ENCODE results near the gene MAN1C1.

The MAN1C1 gene

DNA sequence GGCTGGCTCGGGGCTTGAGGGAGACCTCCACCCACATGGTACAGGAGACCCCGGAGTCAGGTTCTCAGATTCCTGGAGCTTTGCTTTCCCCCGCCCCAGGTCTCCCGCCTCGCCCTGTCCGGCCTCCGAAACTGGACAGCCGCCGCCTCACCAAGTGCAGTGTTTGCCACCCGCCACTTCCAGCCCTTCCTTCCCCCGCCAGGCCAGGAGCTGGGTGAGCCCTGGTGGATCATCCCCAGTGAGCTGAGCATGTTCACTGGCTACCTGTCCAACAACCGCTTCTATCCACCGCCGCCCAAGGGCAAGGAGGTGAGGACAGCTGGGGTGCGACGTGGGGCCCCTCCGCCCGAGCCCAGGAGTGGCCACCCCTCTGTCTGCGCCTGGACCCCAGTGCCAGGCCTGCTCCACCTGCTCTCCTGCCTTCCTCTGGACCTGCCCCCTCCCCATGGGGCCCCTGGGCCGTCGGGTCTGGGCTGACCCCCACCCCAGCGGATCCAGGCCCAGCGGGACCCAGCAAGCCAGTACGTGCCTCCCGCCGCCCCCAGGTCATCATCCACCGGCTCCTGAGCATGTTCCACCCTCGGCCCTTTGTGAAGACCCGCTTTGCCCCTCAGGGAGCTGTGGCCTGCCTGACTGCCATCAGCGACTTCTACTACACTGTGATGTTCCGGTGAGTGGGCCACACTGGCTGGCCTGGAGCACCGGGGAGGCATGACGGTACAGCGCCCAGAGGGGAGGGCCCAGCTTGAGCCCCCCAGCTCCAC is 192.1 kb downstream of the MAN1C1 start:
- DNase-seq: no peak

DNA sequence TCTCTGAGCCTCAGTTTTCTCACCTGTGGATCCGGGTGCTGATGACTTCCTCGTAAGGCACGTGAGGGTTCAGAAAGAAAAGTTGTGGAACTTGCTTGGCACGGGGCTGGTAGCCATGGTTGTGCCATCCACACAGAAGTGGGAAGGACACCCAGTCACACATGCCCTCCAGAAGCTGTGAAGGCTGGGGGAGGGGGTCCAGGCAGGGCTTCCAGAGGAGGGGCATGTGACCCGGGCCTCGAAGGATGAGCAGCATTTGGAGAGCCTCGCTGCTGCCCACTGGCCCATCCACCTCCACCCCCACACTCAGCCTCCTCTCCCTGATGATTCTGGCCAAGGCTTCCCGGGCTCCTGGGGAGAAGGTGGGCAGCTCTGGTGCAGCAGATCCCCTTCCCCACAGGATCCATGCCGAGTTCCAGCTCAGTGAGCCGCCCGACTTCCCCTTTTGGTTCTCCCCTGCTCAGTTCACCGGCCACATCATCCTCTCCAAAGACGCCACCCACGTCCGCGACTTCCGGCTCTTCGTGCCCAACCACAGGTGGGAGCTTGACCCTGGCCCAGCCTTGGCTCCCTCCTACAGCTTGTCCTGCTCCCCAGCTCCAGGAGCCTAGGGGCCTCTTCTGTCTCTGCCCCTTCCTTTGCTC is 192.8 kb downstream of the MAN1C1 start:
- DNase-seq: no peak

DNA sequence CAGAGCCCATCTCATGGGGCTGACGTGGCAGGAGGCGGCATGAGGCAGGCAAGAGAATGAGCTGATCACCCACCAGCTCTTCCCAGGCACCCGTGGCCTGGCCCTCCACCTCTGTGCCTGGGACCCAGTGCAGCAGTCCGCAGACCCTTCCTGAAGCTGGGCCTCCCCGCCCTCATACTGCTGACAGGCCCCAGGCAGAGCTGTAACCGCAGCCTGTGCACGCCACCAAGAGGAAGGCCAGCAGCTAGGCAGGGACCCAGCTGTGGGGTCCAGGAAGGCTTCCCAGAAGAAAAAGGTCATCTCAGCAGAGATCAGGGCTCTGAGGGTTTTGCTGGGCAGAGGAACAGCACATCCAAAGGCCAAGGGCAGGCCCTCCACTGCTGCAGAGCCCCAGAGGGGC is 193.3 kb downstream of the MAN1C1 start:
- DNase-seq: no peak

- DNase-seq: peak; percentile 75
These were observed 194.0 kb downstream of the MAN1C1 start for GRCh38 chr1:25810341-25811299.

- DNase-seq: no peak
These were observed 194.9 kb downstream of the MAN1C1 start for GRCh38 chr1:25811384-25812082.

GRCh38 chr1:25813071-25813733 is 196.6 kb downstream of the MAN1C1 start:
- no peak for DNase-seq

- no peak for DNase-seq
These were observed 197.3 kb downstream of the MAN1C1 start for GRCh38 chr1:25813734-25814471.

DNA sequence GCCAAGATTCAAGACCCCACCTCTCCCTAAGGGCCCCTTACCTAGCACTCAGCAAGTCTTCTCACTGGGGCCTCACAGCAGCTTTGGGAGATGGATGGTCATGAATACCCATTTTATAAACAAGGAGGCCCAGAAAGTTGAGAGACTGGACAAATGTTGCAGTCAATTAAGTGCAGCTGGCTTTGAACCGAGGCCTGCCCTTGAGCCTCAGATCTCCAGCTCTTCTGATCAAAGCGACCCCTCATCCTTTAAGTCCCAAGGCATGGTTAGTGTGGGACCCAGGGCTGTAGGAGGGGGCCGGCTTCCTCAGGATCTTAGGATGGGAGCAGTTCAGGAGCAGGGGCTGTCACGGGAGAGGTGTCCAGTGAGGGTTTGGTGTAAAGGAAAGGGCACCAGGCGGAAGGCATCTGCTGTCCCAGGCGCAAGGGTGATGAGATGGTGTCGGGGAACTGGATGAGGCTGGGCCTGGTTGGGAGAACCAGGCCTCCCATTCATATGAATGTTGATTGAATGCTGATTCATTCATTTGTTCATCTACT is 198.0 kb downstream of the MAN1C1 start:
- no peak for DNase-seq

- no peak for DNase-seq
These were observed 198.9 kb downstream of the MAN1C1 start for GRCh38 chr1:25815208-25816111.

- no peak for DNase-seq
These were observed 199.6 kb downstream of the MAN1C1 start for GRCh38 chr1:25816112-25816718.

- DNase-seq: no peak
These were observed 201.4 kb downstream of the MAN1C1 start for GRCh38 chr1:25817840-25818501.

DNA sequence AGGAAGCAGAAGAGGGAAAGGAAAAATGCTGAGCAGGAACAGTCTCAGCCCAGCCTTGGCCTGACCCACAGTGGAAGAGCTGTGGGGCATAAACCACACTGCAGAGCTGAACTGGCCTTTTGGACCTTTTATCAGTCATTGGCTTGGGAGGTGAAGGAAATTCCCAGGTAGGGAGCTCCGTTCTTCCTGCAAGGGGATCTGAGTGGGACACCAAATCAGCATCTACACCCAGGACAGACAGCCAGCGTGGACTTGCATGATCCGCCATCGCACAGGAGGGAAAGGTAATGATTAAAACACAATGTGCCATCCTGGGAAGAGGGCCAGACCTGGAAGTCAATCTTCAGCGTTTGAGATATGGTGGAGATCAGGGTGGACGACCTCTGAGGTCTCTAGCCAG is 202.0 kb downstream of the MAN1C1 start:
- DNase-seq: no peak

- peak; percentile 64 for DNase-seq
These were observed 203.1 kb downstream of the MAN1C1 start, which contains the start of gene MTFR1L for GRCh38 chr1:25819491-25820246. MTFR1L (plus strand) TSS chr1:25819954; CDS start chr1:25823105, 3,151 bp downstream.

DNA sequence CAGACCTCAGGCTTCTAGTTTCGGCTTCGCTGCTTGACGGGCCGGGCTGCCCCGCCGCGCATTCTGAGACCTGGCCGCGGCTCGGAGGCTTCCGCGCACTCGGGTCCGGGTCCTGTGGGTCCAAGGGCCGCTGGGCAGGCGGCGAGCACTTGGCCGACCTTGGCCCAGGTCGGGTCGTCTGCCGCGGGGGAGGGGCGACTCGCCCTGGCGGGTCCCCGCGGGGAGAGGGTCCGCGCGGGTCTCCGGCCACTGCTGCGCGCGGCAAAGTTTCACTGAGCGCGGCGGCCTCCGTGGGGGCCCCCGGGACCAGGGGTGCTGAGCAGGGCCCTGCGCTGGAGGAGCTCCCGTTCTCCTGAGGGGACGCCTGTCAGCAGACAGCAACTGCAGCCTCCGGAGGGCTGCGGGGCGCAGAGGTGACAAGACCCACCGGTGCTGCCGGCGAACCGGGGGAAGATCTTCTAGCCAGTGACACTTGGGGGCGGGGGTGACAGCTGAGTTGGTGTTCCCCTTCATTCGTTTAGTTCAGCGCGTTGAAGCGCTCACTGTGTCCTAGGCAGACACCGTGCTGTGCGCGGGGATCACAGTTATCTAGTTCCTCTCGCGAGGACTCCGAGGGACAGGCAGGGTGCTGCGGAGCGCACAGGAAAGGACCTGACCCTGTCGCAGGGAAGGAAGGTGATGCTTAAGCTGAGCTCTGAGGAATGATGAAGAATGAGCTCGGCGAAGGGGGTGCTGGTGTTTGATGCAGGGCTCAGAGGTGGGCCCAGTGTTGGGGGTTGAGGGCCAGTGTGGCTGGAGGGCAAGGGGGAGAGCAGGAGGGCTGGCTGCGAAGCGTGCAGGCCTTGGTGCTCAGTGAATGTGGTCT is 203.9 kb downstream of the MAN1C1 start:
- DNase-seq: peak; percentile 45

DNA sequence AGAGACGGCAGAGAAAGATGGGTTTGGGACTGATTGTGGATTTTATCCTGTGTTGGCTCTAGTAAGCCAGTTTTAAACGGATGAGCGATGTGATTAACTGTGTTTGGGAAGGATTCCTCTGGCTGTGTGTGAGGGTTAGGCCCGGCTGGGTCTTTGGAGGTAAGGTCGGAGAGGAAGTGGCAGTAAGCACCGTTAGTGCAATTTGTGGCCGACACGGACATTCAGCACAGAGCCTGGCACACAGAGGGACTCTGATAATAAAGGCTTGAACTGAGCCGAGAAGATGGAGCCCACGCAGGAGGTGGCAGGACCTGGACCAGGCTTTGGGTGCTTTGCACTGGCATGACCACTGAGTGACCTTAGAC is 204.5 kb downstream of the MAN1C1 start:
- no peak for DNase-seq

DNA sequence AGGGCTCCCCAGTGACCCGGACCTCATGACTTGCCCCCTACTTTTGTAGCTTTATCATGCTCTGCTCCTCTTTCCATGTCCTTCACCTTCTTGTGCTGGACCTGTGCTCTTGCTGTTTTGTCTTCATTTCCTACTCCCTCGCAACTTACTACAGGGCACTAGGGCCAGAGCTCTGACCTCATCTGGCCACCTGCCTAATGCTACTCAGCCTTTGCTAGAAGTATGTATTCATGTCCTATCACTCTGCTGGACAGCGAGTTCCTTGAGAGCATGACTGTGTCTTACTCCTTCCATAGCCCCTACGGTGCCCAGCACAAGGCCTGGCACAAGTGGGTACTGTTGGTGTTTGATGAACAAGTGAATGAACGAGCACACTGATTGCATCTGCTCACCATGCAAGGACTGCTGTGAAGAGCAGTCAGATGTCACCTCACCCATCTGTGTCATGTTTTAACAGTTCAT is 205.1 kb downstream of the MAN1C1 start:
- no peak for DNase-seq

DNA sequence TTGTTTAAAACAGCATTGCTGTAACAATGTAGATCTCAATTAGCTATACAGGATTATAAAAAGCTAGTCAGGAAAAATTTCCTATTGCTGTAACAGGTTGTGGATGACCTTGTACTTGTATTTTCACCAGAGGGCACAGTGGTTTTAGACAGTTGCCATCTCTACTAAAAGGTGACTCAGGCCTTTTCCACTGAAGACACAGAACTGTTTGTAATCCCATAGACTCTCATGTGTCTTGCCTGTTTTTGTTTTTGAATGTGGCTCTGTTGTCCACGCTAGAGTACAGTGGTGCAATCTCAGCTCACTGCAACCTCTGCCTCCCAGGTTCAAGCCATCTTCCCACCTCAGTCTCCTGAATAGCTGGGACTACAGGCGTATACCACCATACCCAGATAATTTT is 209.0 kb downstream of the MAN1C1 start:
- no peak for DNase-seq
